ENCODE results near the gene AKIRIN2. TPM values are rescaled to one million over a fixed set of nuclear protein-coding genes. Genes with fewer than 3 reads are reported as not detected.

Gene AKIRIN2
- total and polyA plus RNA-seq, 9 of the 15 experiments (the other 6 are each of a cell fraction or from before 2014, with no cell fraction given): 5.8 to 63.9 (median 28.1) TPM

- TF ChIP-seq, protein P1, sequence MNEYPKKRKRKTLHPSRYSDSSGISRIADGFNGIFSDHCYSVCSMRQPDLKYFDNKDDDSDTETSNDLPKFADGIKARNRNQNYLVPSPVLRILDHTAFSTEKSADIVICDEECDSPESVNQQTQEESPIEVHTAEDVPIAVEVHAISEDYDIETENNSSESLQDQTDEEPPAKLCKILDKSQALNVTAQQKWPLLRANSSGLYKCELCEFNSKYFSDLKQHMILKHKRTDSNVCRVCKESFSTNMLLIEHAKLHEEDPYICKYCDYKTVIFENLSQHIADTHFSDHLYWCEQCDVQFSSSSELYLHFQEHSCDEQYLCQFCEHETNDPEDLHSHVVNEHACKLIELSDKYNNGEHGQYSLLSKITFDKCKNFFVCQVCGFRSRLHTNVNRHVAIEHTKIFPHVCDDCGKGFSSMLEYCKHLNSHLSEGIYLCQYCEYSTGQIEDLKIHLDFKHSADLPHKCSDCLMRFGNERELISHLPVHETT (CRISPR knock-in tag; conservative IDR thresholded peaks at IDR 0.05 in 1 of 2, IDR thresholded peaks at IDR 0.05 in 1 of 2): peak in 1 of 2 experiments; percentile 75; a peak in 2 of 4 replicates
- TF ChIP-seq ZZZ3 (IDR thresholded peaks at IDR 0.05) (no peak), POLR2G (IDR thresholded peaks at IDR 0.05; ENCODE audit: low read depth, low read length) (no peak), DMBX1 (CRISPR knock-in tag; IDR thresholded peaks at IDR 0.05; ENCODE audit: borderline replicate concordance) (peak; percentile 88; the same call in 1 of the 2 replicates), FOXA3 (CRISPR knock-in tag; conservative IDR thresholded peaks at IDR 0.05 in 1 of 2, IDR thresholded peaks at IDR 0.05 in 1 of 2) (peak in 1 of 2 experiments; percentile 79; a peak in 2 of 4 replicates), EWSR1 (IDR thresholded peaks at IDR 0.05; ENCODE audit: borderline replicate concordance, low read depth, partially characterized antibody) (no peak), MAZ (CRISPR knock-in tag; conservative IDR thresholded peaks at IDR 0.05 in 1 of 2, IDR thresholded peaks at IDR 0.05 in 1 of 2) (peak in 1 of 2 experiments; percentile 30; a peak in 1 of 4 replicates), KDM1A (IDR thresholded peaks at IDR 0.05) (peak in 1 of 2 experiments; percentile 40; a peak in 1 of 4 replicates), RCOR1 (IDR thresholded peaks at IDR 0.05; ENCODE audit: borderline replicate concordance in 1 of 2, low read depth in 2 of 2, low read length in 2 of 2) (0 out of 4 replicates have a peak, but pooled peaks of 1 of the 2 experiments have one; percentile 15), ZBTB9 (CRISPR knock-in tag; IDR thresholded peaks at IDR 0.05) (peak; percentile 84), PHB2 (IDR thresholded peaks at IDR 0.05; ENCODE audit: low read depth) (no peak), ARNT (IDR thresholded peaks at IDR 0.05) (no peak), KDM2B (CRISPR knock-in tag; IDR thresholded peaks at IDR 0.05) (no peak), SAP30 (IDR thresholded peaks at IDR 0.05; ENCODE audit: borderline replicate concordance, insufficient read depth, low read depth, low read length, poor library complexity, severe bottlenecking) (no peak), TRIM24 (IDR thresholded peaks at IDR 0.05) (peak in 1 of 2 experiments; percentile 38; a peak in 1 of 4 replicates), MIER1 (IDR thresholded peaks at IDR 0.05; ENCODE audit: low read depth) (no peak), KLF13 (tag; IDR thresholded peaks at IDR 0.05; ENCODE audit: borderline replicate concordance, low read depth) (0 out of 2 replicates have a peak, but pooled peaks have one; percentile 47)
- TF ChIP-seq, protein P2, sequence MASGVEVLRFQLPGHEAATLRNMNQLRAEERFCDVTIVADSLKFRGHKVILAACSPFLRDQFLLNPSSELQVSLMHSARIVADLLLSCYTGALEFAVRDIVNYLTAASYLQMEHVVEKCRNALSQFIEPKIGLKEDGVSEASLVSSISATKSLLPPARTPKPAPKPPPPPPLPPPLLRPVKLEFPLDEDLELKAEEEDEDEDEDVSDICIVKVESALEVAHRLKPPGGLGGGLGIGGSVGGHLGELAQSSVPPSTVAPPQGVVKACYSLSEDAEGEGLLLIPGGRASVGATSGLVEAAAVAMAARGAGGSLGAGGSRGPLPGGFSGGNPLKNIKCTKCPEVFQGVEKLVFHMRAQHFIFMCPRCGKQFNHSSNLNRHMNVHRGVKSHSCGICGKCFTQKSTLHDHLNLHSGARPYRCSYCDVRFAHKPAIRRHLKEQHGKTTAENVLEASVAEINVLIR (CRISPR knock-in tag; IDR thresholded peaks at IDR 0.05): peak; percentile 46
- TF ChIP-seq, protein P3, sequence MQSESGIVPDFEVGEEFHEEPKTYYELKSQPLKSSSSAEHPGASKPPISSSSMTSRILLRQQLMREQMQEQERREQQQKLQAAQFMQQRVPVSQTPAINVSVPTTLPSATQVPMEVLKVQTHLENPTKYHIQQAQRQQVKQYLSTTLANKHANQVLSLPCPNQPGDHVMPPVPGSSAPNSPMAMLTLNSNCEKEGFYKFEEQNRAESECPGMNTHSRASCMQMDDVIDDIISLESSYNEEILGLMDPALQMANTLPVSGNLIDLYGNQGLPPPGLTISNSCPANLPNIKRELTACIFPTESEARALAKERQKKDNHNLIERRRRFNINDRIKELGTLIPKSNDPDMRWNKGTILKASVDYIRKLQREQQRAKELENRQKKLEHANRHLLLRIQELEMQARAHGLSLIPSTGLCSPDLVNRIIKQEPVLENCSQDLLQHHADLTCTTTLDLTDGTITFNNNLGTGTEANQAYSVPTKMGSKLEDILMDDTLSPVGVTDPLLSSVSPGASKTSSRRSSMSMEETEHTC (IDR thresholded peaks at IDR 0.05): peak; percentile 39; the same call in 1 of the 2 replicates
- TF ChIP-seq, protein P4, sequence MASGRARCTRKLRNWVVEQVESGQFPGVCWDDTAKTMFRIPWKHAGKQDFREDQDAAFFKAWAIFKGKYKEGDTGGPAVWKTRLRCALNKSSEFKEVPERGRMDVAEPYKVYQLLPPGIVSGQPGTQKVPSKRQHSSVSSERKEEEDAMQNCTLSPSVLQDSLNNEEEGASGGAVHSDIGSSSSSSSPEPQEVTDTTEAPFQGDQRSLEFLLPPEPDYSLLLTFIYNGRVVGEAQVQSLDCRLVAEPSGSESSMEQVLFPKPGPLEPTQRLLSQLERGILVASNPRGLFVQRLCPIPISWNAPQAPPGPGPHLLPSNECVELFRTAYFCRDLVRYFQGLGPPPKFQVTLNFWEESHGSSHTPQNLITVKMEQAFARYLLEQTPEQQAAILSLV (tag; IDR thresholded peaks at IDR 0.05): 0 out of 2 replicates have a peak, but pooled peaks have one; percentile 8
Observed at GRCh38 chr6:87742106-87742505, 40.1 kb upstream of the AKIRIN2 start (continued).
